Thoracic aorta (tissue), 2 donors: ENCODE measurements around the gene HAPSTR1. TPM values are rescaled to one million over a fixed set of nuclear protein-coding genes. Genes with fewer than 3 reads are reported as not detected.
"Not testable (repeated sequence)": the region's sequence is repeated elsewhere in the genome, so short reads cannot be mapped to it uniquely, and the experiment has no call there.

ENCODE experiments used
- ATAC-seq: fragments of 150-250 bp; one replicate; pipeline ENCODE4 v1.8.0; 2017; ENCODE audit warnings: low read depth; ENCODE audit not compliant: insufficient number of reproducible peaks, low FRiP score
- DNase-seq: peaks from one replicate; pipeline ENCODE4 v3.0.0-alpha.2; 2020; ENCODE audit warnings: low spot score
- H3K27ac ChIP-seq, 2 donors: fragments of 200-600 bp; sonication (generic); 1 replicate in 1 of 2; 2 replicates in 1 of 2; pipeline ENCODE4 v1.5.1; 2016; ENCODE audit warnings: mild to moderate bottlenecking in 2 of 2, moderate library complexity in 2 of 2
- H3K27me3 ChIP-seq: fragments of 200-600 bp; sonication (generic); replicated peaks from 2 replicates; pipeline ENCODE4 v1.6.0; 2016; ENCODE audit warnings: mild to moderate bottlenecking; ENCODE audit not compliant: insufficient read depth
- H3K36me3 ChIP-seq: fragments of 200-600 bp; sonication (generic); one replicate; pipeline ENCODE4 v1.5.1; 2016
- H3K4me1 ChIP-seq, 2 donors: fragments of 200-600 bp; sonication (generic); 1 replicate in 1 of 2; 2 replicates in 1 of 2; pipeline versions ENCODE4 v1.5.1 to v1.6.0; 2016; ENCODE audit warnings: low read depth in 2 of 2, mild to moderate bottlenecking in 1 of 2; ENCODE audit not compliant: control insufficient read depth in 1 of 2
- H3K4me3 ChIP-seq: fragments of 200-600 bp; sonication (generic); 2 replicates; pipeline ENCODE4 v1.5.1; 2016; ENCODE audit warnings: mild to moderate bottlenecking
- H3K9me3 ChIP-seq: fragments of 200-600 bp; sonication (generic); 2 replicates; pipeline ENCODE4 v1.5.1; 2016
- total RNA-seq, 2 donors: library from RNA; depleted of rRNA; stranded (reverse); fragments of >200 nt; gene quantifications; one replicate each; pipeline versions ENCODE4 v1.1.0 to v1.2.3, GENCODE V29; 2016
- TF ChIP-seq, protein P1 (sequence below): fragments of 200-600 bp; sonication (generic); IDR thresholded peaks from one replicate; pipeline ENCODE4 v1.5.1; 2019; ENCODE audit warnings: antibody characterized with exemption

The HAPSTR1 gene, protein sequence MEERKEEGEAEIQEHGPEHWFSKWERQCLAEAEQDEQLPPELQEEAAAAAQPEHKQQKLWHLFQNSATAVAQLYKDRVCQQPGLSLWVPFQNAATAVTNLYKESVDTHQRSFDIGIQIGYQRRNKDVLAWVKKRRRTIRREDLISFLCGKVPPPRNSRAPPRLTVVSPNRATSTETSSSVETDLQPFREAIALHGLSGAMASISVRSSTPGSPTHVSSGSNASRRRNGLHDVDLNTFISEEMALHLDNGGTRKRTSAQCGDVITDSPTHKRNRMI
- 10 to 100 TPM; 60.4 to 90.8 TPM for total RNA-seq

DNA sequence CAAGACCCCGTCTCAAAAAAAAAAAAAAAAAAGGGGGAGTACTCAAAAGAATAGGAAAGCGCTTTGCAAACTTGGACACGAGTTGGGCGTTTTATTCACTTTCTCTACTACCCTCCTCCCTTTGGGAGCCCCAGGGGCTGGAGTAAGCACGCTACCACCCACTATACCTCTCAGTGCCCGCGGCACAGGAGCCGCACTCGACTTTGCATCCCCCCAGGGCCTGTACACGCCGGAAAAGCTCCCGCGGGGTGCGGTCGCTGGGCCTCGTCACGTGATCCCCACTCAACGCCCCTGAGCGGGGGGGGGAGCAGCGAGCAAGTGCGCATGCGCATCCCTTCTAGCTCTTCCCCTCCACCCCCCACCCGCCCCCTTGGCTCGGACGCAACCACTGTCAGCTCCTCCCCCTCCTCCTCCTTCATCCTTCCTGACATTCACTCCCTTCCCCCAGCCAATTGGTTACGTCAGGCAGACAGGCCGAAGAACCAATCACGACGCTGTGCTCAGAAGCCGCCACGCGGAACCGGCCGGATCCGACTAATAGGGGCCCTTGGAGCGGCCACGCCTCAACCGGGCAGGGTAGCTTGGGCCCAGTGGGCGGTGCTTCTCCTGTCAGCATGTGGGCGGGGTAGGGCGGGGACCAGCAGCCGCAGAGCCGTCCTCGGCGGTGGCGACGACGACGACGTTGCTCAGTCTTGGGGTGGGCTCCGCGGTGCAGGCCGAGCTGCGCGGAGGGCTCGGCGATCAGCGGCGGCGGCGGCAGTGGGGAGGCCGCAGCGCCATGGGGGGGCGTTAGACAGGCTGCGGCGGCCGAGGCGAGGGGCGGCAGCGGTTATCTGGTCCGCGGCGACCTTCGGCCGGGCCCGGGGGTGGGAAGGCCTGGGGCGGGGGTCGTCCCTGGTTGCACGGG lies at the start of gene HAPSTR1:
Gene HAPSTR1 (plus strand): TSS at position 685 of the 907 bp plus-strand sequence. CDS start 401 bp downstream, outside the sequence.
- Histone ChIP-seq H3K9me3 (no peaks in the 10 kb centered on the region), H3K36me3 (peaks cover 5% of the 10 kb centered on the region), H3K4me1 (peaks cover 29 to 31% of the 10 kb centered on the region in 2 donors), H3K27me3 (no peaks in the 10 kb centered on the region), H3K4me3 (peak within 1 kb of the TSS; percentile 93), H3K27ac (peak within 1 kb of the TSS; percentile 98)
- TF ChIP-seq, protein P1, sequence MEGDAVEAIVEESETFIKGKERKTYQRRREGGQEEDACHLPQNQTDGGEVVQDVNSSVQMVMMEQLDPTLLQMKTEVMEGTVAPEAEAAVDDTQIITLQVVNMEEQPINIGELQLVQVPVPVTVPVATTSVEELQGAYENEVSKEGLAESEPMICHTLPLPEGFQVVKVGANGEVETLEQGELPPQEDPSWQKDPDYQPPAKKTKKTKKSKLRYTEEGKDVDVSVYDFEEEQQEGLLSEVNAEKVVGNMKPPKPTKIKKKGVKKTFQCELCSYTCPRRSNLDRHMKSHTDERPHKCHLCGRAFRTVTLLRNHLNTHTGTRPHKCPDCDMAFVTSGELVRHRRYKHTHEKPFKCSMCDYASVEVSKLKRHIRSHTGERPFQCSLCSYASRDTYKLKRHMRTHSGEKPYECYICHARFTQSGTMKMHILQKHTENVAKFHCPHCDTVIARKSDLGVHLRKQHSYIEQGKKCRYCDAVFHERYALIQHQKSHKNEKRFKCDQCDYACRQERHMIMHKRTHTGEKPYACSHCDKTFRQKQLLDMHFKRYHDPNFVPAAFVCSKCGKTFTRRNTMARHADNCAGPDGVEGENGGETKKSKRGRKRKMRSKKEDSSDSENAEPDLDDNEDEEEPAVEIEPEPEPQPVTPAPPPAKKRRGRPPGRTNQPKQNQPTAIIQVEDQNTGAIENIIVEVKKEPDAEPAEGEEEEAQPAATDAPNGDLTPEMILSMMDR = no peak
- ATAC-seq (peak; percentile 96), DNase-seq (peak; percentile 100)

GRCh38 chr16:9042533-9042932 lies 48.9 kb upstream of the HAPSTR1 start:
- Histone ChIP-seq H3K4me1 (peaks cover 5 to 15% of the 10 kb centered on the region in 2 donors), H3K27me3 (no peaks in the 10 kb centered on the region)
- ATAC-seq = no peak

DNA sequence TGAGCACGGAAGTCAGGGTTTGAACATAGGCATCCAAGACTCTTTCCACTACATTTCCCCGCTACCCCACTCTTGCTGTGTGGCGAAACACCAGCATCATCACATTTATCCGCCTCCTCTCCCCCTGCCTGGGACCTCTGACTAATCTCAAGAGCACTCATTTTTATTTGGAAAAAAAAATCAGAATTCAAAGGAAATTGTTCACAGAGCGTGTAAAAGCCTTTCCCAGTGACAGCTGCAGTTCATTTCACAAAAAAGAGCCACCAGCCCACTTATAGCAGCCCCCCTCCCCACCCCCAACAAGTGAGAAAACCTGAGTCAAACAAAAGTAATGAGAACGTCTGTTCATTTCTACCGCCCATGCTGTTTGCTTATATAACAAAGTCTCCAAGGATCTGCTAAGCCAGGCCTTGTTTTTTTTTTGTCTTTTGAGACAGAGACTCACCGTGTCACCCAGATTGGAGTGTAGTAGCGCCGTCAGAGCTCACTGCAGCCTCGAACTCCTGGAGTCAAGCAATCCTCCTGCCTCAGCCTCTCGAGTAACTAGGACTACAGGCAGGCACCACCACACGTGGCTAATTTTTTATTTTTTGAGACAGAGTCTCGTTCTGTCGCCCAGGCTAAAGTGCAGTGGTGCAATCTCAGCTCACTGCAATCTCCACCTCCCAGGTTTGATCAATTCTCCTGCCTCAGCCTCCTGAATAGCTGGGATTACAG lies 48.3 kb upstream of the HAPSTR1 start:
- ATAC-seq = no peak
- Histone ChIP-seq H3K4me1 (peaks cover 8 to 19% of the 10 kb centered on the region in 2 donors), H3K4me3 (no peak overlapping the region), H3K36me3 (no peaks in the 10 kb centered on the region), H3K9me3 (no peaks in the 10 kb centered on the region), H3K27ac (no peak overlapping the region), H3K27me3 (no peaks in the 10 kb centered on the region)
- no peak for DNase-seq
- TF ChIP-seq, protein P1 = no peak

More at GRCh38 chr16:9042533-9042932, 48.9 kb upstream of the HAPSTR1 start:
- no peak overlapping the region for H3K27ac ChIP-seq
- no peaks in the 10 kb centered on the region for H3K36me3 ChIP-seq
- no peaks in the 10 kb centered on the region for H3K9me3 ChIP-seq
- TF ChIP-seq, protein P1 = no peak
- no peak overlapping the region for H3K4me3 ChIP-seq
- DNase-seq = no peak

GRCh38 chr16:9045562-9045961 lies 45.9 kb upstream of the HAPSTR1 start:
- H3K27ac ChIP-seq, H3K27me3 ChIP-seq, H3K4me3 ChIP-seq, ATAC-seq, H3K9me3 ChIP-seq, DNase-seq, H3K36me3 ChIP-seq: not testable (repeated sequence)
- peaks cover 10 to 22% of the 10 kb centered on the region in 2 donors for H3K4me1 ChIP-seq

DNA sequence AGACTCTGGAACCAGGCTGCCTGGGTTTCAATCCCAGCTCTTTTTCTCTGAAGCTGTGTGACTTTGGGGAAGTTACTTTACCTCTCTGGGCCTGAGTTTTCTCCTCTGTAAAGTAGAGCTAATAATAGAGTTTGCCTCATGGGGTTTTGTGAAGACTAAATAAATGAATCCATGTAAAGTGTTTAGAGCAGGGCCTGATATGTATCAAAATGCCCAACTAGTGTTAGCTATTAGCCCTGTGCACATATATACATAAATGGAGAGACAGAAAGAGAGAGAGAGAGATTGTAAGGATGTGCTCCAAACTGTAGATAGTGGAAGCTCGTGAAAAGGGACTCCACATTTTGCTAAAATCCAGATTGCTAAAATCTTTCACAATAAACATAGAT lies 44.8 kb upstream of the HAPSTR1 start:
- ATAC-seq (no peak), DNase-seq (no peak)
- no peak overlapping the region for H3K4me3 ChIP-seq
- no peaks in the 10 kb centered on the region for H3K36me3 ChIP-seq
- H3K27ac ChIP-seq = peak overlapping the region; percentile 50 to 96
- H3K9me3 ChIP-seq = no peaks in the 10 kb centered on the region
- TF ChIP-seq, protein P1 = no peak
- no peaks in the 10 kb centered on the region for H3K27me3 ChIP-seq
- H3K4me1 ChIP-seq = peaks cover 10 to 22% of the 10 kb centered on the region in 2 donors
